HEK293T (cell line): ENCODE measurements around the gene PIEZO2.

Source experiments
- CTCF ChIA-PET: fragments of 350-600 bp; formaldehyde crosslinking; extraction: SDS; loops from one replicate; lab custom pipeline; 2021; ENCODE audit warnings: antibody characterized with exemption, inconsistent platforms; lab: Yijun Ruan, JAX
- POLR2A ChIA-PET: fragments of 350-600 bp; formaldehyde crosslinking; extraction: SDS; loops from one replicate; lab custom pipeline; 2020; ENCODE audit warnings: antibody characterized with exemption, inconsistent platforms; lab: Yijun Ruan, JAX
- DNase-seq: peaks from one replicate; pipeline ENCODE4 v3.0.0; 2012; ENCODE audit warnings: mixed read lengths; ENCODE audit errors: extremely low spot score
- ARNT ChIP-seq: fragments of 450-650 bp; IDR thresholded peaks from 2 replicates; pipeline ENCODE4 v1.6.1; 2017; ENCODE audit warnings: mild to moderate bottlenecking
- BHLHE40 ChIP-seq: fragments of 450-650 bp; IDR thresholded peaks from 2 replicates; pipeline ENCODE4 v1.6.1; 2016; ENCODE audit warnings: mild to moderate bottlenecking, moderate library complexity, borderline replicate concordance
- CTBP1 ChIP-seq: fragments of 450-650 bp; IDR thresholded peaks from 2 replicates; pipeline ENCODE4 v1.6.1; 2016; ENCODE audit warnings: borderline replicate concordance
- ELF4 ChIP-seq: fragments of 450-650 bp; IDR thresholded peaks from 2 replicates; pipeline ENCODE4 v1.6.1; 2017; ENCODE audit warnings: antibody characterized with exemption
- FOXA1 ChIP-seq: fragments of 450-650 bp; IDR thresholded peaks from 2 replicates; pipeline ENCODE4 v1.6.1; 2016; ENCODE audit warnings: mild to moderate bottlenecking
- FOXK2 ChIP-seq: fragments of 450-650 bp; IDR thresholded peaks from 2 replicates; pipeline ENCODE4 v1.6.1; 2016; ENCODE audit warnings: mild to moderate bottlenecking
- FOXM1 ChIP-seq: fragments of 450-650 bp; IDR thresholded peaks from 2 replicates; pipeline ENCODE4 v1.6.1; 2017; ENCODE audit warnings: mild to moderate bottlenecking, borderline replicate concordance
- HDGF ChIP-seq: fragments of 450-650 bp; IDR thresholded peaks from 2 replicates; pipeline ENCODE4 v1.6.1; 2017; ENCODE audit warnings: antibody characterized with exemption, borderline replicate concordance
- L3MBTL2 ChIP-seq: fragments of 450-650 bp; conservative IDR thresholded peaks from 2 replicates; pipeline ENCODE4 v1.6.1; 2016; ENCODE audit warnings: mild to moderate bottlenecking
- LEF1 ChIP-seq: fragments of 450-650 bp; IDR thresholded peaks from 2 replicates; pipeline ENCODE4 v1.6.1; 2017; ENCODE audit warnings: mild to moderate bottlenecking, borderline replicate concordance
- NFRKB ChIP-seq: fragments of 450-650 bp; IDR thresholded peaks from 2 replicates; pipeline ENCODE4 v1.6.1; 2016; ENCODE audit warnings: mild to moderate bottlenecking, moderate library complexity
- SP1 ChIP-seq: fragments of 450-650 bp; IDR thresholded peaks from 2 replicates; pipeline ENCODE4 v1.6.1; 2017
- SUZ12 ChIP-seq: fragments of 450-650 bp; IDR thresholded peaks from 2 replicates; pipeline ENCODE4 v1.6.1; 2016; ENCODE audit warnings: mild to moderate bottlenecking
- TARDBP ChIP-seq: fragments of 450-650 bp; IDR thresholded peaks from 2 replicates; pipeline ENCODE4 v1.6.1; 2016
- ZNF384 ChIP-seq: fragments of 450-650 bp; IDR thresholded peaks from 2 replicates; pipeline ENCODE4 v1.6.1; 2016
- TF ChIP-seq, protein P1 (sequence below): fragments of 450-650 bp; IDR thresholded peaks from 2 replicates; pipeline ENCODE4 v1.6.1; 2016

PIEZO2 gene

DNA sequence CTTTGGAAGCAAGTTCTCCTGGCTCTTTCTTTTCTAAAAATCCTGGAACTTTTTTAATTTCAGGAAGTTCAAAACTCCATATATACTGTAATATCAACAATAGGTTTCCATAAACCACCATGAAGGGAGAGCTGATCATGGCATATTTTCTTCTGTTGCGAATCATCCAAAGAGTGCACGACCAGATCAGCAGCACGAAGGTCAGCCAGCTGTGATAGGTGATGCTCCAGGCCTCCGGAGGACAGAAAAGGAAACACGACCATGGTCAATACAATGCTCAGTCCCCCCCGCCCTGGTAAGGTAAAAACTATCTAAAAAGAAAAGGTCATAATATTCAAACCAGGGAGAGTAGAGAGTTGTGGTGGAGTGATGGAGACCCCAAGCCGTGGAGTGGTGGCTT, 354.6 kb downstream of the PIEZO2 start:
- ChIA-PET CTCF (no interaction called here), POLR2A (no interaction called here)
- no peak for TF ChIP-seq L3MBTL2
- TF ChIP-seq SP1: no peak
- no peak for TF ChIP-seq FOXM1
- TF ChIP-seq HDGF: no peak
- no peak for DNase-seq

DNA sequence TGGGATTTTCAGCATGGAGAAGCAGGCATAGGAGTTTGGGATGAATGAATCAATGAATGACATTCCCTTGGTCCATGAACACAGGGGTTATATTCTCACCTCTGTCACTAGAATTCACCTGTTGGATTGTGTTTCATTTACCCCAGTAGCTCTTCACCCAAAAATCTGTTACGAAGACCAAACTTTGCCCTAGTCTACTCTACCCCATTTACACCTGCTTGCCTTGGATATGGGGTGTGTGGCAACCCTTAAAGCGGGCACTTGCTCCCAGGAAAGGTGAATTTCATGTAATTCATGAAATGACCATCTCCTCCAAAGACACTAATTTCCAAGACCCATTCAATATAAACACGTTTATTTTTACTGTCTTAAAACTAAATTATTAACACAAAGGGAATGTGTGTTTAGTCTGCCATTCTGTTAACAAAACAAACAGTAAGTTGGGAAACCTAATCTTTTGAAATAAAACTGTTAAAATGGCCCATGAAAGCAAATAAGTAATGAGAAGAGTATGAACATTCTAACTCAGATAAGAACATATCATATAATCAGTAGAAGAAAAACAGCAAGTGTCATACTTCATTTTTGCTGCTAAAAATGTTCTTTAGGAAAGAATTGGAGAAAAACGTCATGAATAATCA, 355.5 kb downstream of the PIEZO2 start:
- no peak for DNase-seq
- POLR2A ChIA-PET: no interaction called here
- TF ChIP-seq SUZ12 (no peak), NFRKB (no peak), ELF4 (no peak), CTBP1 (no peak), HDGF (no peak), ARNT (no peak), FOXM1 (no peak), SP1 (no peak), FOXK2 (no peak), LEF1 (no peak), BHLHE40 (no peak), TARDBP (no peak), L3MBTL2 (no peak), FOXA1 (no peak), ZNF384 (no peak)
- TF ChIP-seq, protein P1, sequence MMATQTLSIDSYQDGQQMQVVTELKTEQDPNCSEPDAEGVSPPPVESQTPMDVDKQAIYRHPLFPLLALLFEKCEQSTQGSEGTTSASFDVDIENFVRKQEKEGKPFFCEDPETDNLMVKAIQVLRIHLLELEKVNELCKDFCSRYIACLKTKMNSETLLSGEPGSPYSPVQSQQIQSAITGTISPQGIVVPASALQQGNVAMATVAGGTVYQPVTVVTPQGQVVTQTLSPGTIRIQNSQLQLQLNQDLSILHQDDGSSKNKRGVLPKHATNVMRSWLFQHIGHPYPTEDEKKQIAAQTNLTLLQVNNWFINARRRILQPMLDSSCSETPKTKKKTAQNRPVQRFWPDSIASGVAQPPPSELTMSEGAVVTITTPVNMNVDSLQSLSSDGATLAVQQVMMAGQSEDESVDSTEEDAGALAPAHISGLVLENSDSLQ: no peak
- CTCF ChIA-PET: no interaction called here

DNA sequence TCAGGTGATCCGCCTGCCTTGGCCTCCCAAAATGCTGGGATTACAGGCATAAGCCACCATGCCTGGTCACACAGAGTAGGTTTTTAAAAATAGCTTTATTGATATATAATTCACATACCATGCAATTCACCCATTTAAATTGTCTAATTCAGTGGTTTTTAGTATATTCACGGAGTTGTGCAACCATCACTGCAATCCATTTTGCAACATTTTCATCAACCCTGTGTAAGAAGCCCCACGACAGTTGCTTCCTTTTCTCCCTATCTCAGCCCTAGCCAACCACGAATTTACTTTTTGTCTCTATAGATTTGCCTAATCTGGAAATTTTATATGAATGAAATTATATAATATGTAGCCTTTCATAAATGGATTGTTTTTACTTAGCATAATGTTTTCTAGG, 357.2 kb downstream of the PIEZO2 start:
- TF ChIP-seq TARDBP (no peak), FOXM1 (no peak), L3MBTL2 (no peak), HDGF (no peak), FOXK2 (no peak), NFRKB (no peak), SP1 (no peak), CTBP1 (no peak), BHLHE40 (no peak), LEF1 (no peak), ELF4 (no peak)
- TF ChIP-seq, protein P1: no peak
- DNase-seq: no peak
- CTCF ChIA-PET: no interaction called here
- POLR2A ChIA-PET: no interaction called here

DNA sequence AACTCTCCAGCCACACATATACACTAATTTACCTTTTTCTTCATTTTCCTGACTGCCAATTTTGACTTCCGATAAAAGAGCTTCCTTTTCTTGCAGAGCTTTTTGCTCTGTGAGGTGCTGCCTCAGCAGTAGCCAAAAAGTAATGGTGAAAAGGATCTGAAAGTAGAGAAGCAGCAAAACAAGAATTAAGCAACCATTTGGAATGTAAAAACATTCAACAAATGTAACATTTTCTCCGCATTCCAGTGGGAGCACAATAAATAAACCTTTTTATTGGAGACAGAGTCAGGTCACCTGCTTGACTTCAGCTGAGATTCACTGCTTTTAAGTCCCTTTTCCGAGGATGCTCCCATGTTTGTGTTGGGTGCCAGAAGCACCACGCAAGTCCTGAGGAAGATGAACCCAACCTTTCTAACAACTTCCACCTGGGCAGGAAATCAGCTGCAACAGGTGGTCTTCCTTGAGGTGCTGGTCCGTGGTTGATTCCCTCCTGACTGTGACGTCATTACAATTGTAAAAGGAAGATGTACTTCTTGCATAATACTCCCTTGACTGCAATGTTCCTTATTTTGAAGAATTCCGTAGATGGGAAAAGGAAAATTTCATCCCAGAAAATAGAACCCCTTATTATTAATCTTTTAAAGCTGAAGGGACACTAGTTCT, 358.1 kb downstream of the PIEZO2 start:
- ChIA-PET CTCF (no interaction called here), POLR2A (no interaction called here)
- TF ChIP-seq SP1: no peak
- no peak for TF ChIP-seq NFRKB
- no peak for TF ChIP-seq ARNT
- TF ChIP-seq TARDBP: no peak
- TF ChIP-seq FOXM1: no peak
- TF ChIP-seq FOXA1: no peak
- no peak for TF ChIP-seq ZNF384
- TF ChIP-seq ELF4: no peak
- no peak for TF ChIP-seq SUZ12
- TF ChIP-seq, protein P1: no peak
- no peak for TF ChIP-seq CTBP1
- no peak for TF ChIP-seq FOXK2
- no peak for TF ChIP-seq HDGF
- no peak for DNase-seq

DNA sequence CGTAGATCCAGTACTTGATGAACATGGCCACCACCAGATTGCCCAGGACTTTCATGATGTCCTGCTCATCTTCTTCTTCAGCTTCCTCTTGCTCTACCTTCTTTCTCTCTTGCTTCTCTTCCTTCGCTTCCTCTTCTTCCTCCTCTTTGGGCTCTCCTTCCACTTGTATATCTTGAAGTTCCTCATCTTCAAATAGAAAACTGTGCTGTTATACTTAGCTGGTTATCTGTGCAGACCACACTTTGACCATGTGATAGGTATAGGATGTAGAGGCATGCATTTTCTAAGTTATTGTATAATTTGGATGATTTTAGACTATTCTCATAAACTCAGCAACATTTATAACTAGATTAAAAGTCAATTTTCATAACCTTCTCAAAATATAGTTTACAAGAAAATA, 360.2 kb downstream of the PIEZO2 start:
- ChIA-PET CTCF (no interaction called here), POLR2A (no interaction called here)
- no peak for DNase-seq
- TF ChIP-seq, protein P1: no peak
- TF ChIP-seq FOXA1 (no peak), BHLHE40 (no peak), L3MBTL2 (no peak), CTBP1 (no peak), HDGF (no peak), ELF4 (no peak), NFRKB (no peak), SUZ12 (no peak), TARDBP (no peak), ARNT (no peak), LEF1 (no peak), FOXK2 (no peak), FOXM1 (no peak), SP1 (no peak), ZNF384 (no peak)
